Hematopoietic multipotent progenitor cell treated with erythropoietin and hydrocortisone succinate and interleukin-3 and kit ligand, for 15 days (in vitro differentiated cells): ENCODE data around the gene FLYWCH1.

ENCODE experiments used
- DNase-seq: peaks from one replicate; pipeline ENCODE4 v3.0.0-alpha.2; 2015; ENCODE audit warnings: low spot score

The FLYWCH1 gene

GRCh38 chr16:2985893-2986355, 74.2 kb downstream of the FLYWCH1 start:
- no peak for DNase-seq

- no peak for DNase-seq
Observed at GRCh38 chr16:2986623-2987188, 75.0 kb downstream of the FLYWCH1 start.

- DNase-seq = no peak
Observed at GRCh38 chr16:2987286-2987685, 75.6 kb downstream of the FLYWCH1 start.

GRCh38 chr16:2987833-2988232, 76.1 kb downstream of the FLYWCH1 start:
- DNase-seq = no peak

GRCh38 chr16:2988590-2989099, 76.9 kb downstream of the FLYWCH1 start:
- no peak for DNase-seq

GRCh38 chr16:2990891-2991290, 79.2 kb downstream of the FLYWCH1 start:
- DNase-seq = no peak

- no peak for DNase-seq
Observed at GRCh38 chr16:2991566-2992261, 80.0 kb downstream of the FLYWCH1 start.

- DNase-seq = no peak
Observed at GRCh38 chr16:2992383-2993081, 80.8 kb downstream of the FLYWCH1 start.

- DNase-seq = no peak
Observed at GRCh38 chr16:2996298-2996697, 84.6 kb downstream of the FLYWCH1 start.

GRCh38 chr16:2999929-3000328, 88.2 kb downstream of the FLYWCH1 start:
- DNase-seq = no peak

GRCh38 chr16:3000540-3000939, 88.8 kb downstream of the FLYWCH1 start:
- DNase-seq = no peak
